Measurements from ENCODE around the gene RGS1.

Gene RGS1

GRCh38 chr1:192589813-192590212 is 14.2 kb downstream of the RGS1 start:
- Mint-ChIP-seq H3K27ac (no peak overlapping the region), H3K9me3 (no peaks in the 10 kb centered on the region), H3K4me1 (no peaks in the 10 kb centered on the region), H3K27me3 (peaks cover 12% of the 10 kb centered on the region), H3K4me3 (no peak overlapping the region)
- DNase-seq = no peak
- no peak for ATAC-seq

- H3K4me3 Mint-ChIP-seq = no peak overlapping the region
- H3K4me1 Mint-ChIP-seq = peaks cover 5% of the 10 kb centered on the region
- no peak for ATAC-seq
- H3K27ac Mint-ChIP-seq = no peak overlapping the region
- H3K9me3 Mint-ChIP-seq = no peaks in the 10 kb centered on the region
- peaks cover 22% of the 10 kb centered on the region for H3K27me3 Mint-ChIP-seq
- DNase-seq = no peak
These were observed 16.9 kb downstream of the RGS1 start for GRCh38 chr1:192592517-192592916.

DNA sequence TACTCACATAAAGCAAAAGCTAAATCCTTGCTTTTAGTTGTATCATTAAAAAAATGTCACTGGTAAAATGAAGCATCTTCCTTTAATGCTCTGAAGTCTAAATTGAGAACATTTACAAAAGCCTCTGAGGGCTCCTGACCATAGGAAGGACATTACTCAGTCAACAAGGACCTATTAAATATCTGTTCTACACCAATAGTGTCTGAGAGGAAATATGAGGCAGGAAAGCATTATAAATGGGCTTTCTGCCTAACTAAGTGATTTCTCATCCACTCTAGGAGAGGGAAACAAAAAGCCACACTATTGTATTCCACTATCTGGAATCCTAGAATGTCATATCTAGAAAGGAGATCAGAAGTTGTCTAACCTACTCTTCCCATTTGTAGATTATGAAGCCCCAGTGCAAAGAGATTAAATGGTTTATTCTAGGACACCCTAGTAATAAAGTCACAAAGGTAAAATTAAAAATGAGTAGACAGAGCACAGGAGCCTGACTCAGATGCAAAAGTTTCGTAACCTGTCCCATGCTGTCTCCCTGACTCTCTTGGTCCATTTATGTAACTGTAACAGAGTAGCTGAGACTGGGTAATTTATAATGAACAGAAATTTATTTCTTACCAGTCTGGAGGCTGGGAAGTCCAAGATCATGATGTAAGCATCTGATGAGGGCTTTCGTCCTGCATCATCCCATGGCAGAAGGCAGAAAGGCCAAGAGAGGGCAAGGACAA is 17.6 kb downstream of the RGS1 start:
- ATAC-seq = no peak
- Mint-ChIP-seq H3K27ac (no peak overlapping the region), H3K4me3 (no peak overlapping the region), H3K27me3 (peaks cover 22% of the 10 kb centered on the region), H3K9me3 (no peaks in the 10 kb centered on the region), H3K4me1 (peaks cover 5% of the 10 kb centered on the region)
- no peak for DNase-seq

GRCh38 chr1:192595299-192595698 is 19.7 kb downstream of the RGS1 start:
- no peak for DNase-seq
- H3K4me3 Mint-ChIP-seq = no peak overlapping the region
- peaks cover 14% of the 10 kb centered on the region for H3K27me3 Mint-ChIP-seq
- peaks cover 5% of the 10 kb centered on the region for H3K4me1 Mint-ChIP-seq
- H3K9me3 Mint-ChIP-seq = no peaks in the 10 kb centered on the region
- peak; percentile 56 for ATAC-seq
- H3K27ac Mint-ChIP-seq = no peak overlapping the region

- ATAC-seq (peak; percentile 37), DNase-seq (no peak)
- Mint-ChIP-seq H3K4me1 (peaks cover 30% of the 10 kb centered on the region), H3K9me3 (no peaks in the 10 kb centered on the region), H3K27me3 (peaks cover 12% of the 10 kb centered on the region), H3K4me3 (no peak overlapping the region), H3K27ac (no peak overlapping the region)
These were observed 23.0 kb downstream of the RGS1 start for GRCh38 chr1:192598589-192598988.

GRCh38 chr1:192600275-192600674 is 24.7 kb downstream of the RGS1 start:
- peaks cover 5% of the 10 kb centered on the region for H3K27me3 Mint-ChIP-seq
- H3K4me3 Mint-ChIP-seq = no peak overlapping the region
- H3K4me1 Mint-ChIP-seq = peaks cover 30% of the 10 kb centered on the region
- no peak overlapping the region for H3K27ac Mint-ChIP-seq
- H3K9me3 Mint-ChIP-seq = no peaks in the 10 kb centered on the region
- ATAC-seq = no peak
- DNase-seq = no peak

- H3K27ac Mint-ChIP-seq = no peak overlapping the region
- no peaks in the 10 kb centered on the region for H3K27me3 Mint-ChIP-seq
- DNase-seq (no peak), ATAC-seq (peak; percentile 84)
- H3K4me3 Mint-ChIP-seq = peak overlapping the region in 1 of 2 donors; percentile 5
- H3K4me1 Mint-ChIP-seq = peaks cover 25% of the 10 kb centered on the region
- no peaks in the 10 kb centered on the region for H3K9me3 Mint-ChIP-seq
These were observed 25.6 kb downstream of the RGS1 start for GRCh38 chr1:192601143-192601542.

GRCh38 chr1:192601567-192601966 is 26.0 kb downstream of the RGS1 start:
- Mint-ChIP-seq H3K4me3 (peak overlapping the region in 1 of 2 donors; percentile 5), H3K9me3 (no peaks in the 10 kb centered on the region), H3K4me1 (peaks cover 25% of the 10 kb centered on the region), H3K27me3 (no peaks in the 10 kb centered on the region), H3K27ac (no peak overlapping the region)
- ATAC-seq = peak; percentile 59
- DNase-seq = no peak

GRCh38 chr1:192602757-192603156 is 27.2 kb downstream of the RGS1 start:
- Mint-ChIP-seq H3K9me3 (no peaks in the 10 kb centered on the region), H3K27me3 (no peaks in the 10 kb centered on the region), H3K4me1 (peaks cover 25% of the 10 kb centered on the region), H3K27ac (no peak overlapping the region), H3K4me3 (no peak overlapping the region)
- ATAC-seq = no peak
- no peak for DNase-seq

DNA sequence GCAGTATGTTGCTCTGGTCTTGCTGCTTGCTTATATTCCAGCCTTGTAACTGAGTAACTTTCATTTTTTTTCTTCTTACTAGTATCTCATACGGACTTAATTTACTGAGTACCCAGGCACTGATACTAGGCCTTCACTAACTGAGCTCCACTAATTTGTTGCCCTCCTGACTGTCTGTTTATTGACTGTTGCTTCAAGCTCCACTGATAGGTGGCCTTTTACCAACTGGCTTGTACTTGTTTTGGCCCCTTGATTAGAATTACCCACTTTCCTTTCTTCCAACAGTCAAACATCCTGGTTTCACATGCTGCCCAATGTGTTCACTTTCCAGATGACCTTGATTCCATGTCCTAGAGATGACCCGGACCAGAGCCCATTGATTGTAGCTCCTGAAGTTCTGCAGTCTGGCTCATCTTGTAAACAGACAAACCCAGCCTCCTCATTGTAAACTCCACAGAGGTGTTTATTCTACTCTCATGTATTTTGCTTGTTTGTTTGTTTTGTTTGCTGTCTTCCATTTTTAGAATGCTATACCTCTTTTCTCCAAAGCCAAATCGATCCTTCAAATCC is 27.7 kb downstream of the RGS1 start:
- H3K4me1 Mint-ChIP-seq = peaks cover 25% of the 10 kb centered on the region
- H3K27me3 Mint-ChIP-seq = no peaks in the 10 kb centered on the region
- DNase-seq (no peak), ATAC-seq (no peak)
- H3K27ac Mint-ChIP-seq = no peak overlapping the region
- H3K4me3 Mint-ChIP-seq = no peak overlapping the region
- H3K9me3 Mint-ChIP-seq = no peaks in the 10 kb centered on the region

DNA sequence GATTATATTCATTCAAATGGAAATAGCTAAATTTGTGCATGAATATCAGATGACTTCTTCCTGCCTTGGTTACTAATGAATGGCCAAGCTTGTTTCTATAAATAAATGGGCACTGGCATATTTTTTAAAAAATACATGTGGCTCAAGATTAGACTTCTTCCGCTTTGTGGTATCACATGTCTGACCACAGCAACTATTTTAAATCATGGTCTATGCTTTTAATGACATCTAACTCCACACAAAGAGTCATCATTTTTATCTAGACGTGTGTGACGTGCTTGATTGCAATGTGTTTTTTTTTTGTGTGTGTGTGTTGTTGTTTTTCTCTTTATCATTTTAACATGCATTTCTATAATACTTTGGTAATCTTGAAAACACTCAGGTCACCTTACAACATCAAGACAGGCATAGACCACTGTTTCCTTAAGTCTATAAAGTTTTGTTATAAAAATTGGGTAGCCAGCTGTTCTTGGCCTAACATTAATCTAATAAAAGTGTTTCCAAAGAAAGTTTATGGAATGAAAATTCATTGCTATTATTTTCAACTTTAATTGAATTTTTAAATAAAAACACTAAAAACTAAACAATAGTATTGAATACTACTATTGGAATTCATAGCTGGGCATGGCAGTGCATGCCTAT is 29.5 kb downstream of the RGS1 start:
- Mint-ChIP-seq H3K27ac (no peak overlapping the region), H3K27me3 (no peaks in the 10 kb centered on the region), H3K4me1 (peaks cover 40% of the 10 kb centered on the region), H3K4me3 (no peak overlapping the region), H3K9me3 (no peaks in the 10 kb centered on the region)
- DNase-seq = no peak
- no peak for ATAC-seq

GRCh38 chr1:192608671-192609070 is 33.1 kb downstream of the RGS1 start:
- ATAC-seq = no peak
- Mint-ChIP-seq H3K27ac (no peak overlapping the region), H3K4me3 (peak overlapping the region in 1 of 2 donors; percentile 46), H3K27me3 (no peaks in the 10 kb centered on the region), H3K4me1 (peaks cover 15% of the 10 kb centered on the region), H3K9me3 (no peaks in the 10 kb centered on the region)
- DNase-seq = no peak

DNA sequence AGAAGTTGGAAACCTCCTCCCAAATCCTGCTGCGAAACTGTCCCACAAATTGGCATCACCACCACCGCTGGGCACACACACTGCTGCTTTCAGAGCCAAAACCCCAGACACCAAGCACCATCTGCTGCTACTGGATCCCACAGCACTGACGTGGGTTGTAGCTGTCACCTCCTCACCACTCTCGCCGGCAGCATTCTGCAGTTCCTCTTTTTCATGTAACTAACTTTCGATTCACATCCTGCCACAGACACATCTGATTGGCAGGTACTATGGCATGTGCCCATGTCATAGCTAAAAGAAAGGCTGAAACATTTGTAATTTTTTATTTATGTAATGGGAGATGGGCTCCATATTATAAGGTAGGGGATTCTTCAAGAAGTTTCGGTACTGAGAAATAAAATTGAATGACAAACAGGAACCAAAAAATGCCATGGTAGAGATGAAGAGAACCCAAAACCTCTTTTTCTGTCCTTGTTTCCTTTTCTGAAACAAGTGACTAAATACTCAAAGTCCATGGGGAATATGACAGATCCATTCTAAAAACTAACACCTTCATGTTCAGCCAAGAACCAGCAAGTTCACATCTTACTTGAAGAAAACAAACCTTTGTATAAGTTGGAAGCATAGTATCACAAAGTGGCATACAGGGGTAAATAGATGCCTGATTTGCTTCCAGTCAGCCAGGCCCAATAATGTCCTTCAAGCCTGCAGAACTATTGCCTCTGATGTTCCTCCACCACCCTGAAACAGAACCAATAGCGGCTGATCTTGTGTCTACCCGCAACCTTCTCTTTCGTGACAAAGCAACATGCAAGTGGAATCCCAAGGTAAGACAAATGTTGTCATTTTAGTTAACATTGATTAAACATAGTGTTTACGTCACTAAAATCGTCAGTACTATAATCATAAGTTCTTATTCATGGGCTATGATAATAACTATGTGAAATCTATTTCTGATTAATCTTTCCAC is 33.8 kb downstream of the RGS1 start:
- DNase-seq (peak; percentile 19 to 70), ATAC-seq (peak; percentile 99)
- Mint-ChIP-seq H3K27me3 (no peaks in the 10 kb centered on the region), H3K4me3 (peak overlapping the region; percentile 46 to 59), H3K9me3 (no peaks in the 10 kb centered on the region), H3K4me1 (peaks cover 15% of the 10 kb centered on the region), H3K27ac (peak overlapping the region; percentile 48 to 62)

DNA sequence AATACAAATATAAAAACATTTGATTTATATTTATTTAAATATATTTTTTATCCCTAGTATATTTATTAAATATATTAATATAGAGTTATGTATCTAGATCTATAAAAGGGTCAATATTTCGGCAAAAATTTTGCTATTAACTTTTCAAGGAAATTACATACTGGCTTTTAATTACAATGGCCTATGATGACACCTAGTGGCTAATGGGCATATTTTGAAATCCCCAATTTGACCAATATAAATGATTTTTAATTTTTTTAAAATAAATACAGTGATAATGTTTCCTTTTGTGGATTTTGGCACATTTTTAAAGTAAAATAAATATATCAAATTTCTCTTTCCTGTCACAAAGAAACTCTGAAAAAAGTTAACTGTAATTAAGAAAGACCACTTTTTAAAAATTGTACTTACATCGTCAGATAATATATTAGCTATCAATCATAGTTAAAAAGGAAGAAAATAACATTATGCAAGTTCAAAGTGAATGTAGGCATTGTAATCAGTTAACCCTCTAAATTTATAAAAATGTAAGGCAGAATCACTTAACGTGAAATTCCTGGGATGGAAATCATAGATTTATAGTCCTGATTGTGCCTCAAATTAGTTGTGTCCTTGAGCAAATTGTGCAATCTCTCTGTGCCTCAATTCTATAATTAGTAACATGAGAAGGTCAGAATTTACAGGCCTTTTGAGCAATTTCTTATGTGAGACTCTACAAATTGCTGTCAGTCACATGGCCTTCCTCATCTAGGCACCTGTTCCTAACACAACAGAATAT is 34.7 kb downstream of the RGS1 start:
- no peak for ATAC-seq
- Mint-ChIP-seq H3K4me3 (no peak overlapping the region), H3K27ac (no peak overlapping the region), H3K9me3 (no peaks in the 10 kb centered on the region), H3K4me1 (peaks cover 15% of the 10 kb centered on the region), H3K27me3 (no peaks in the 10 kb centered on the region)
- DNase-seq = no peak

DNA sequence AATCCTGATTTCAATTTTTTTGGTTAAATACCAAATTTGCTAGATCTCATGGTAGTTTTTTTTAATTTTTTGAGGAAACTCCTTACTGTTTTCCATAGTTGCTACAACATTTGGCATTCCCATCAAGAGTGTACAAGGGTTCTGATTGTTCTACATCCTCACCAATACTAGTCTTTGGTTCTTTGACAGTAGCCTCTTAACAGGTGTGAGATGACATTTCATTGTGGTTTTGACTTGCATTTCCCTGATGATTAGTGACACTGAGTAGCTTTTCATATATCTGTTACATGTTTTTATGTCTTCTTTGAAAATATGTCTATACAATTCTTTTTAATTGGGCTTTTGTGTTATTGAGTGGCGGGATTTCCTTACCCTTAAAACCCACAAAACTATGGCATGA is 39.5 kb downstream of the RGS1 start:
- no peak overlapping the region for H3K4me3 Mint-ChIP-seq
- no peaks in the 10 kb centered on the region for H3K27me3 Mint-ChIP-seq
- H3K27ac Mint-ChIP-seq = no peak overlapping the region
- ATAC-seq = no peak
- no peaks in the 10 kb centered on the region for H3K9me3 Mint-ChIP-seq
- H3K4me1 Mint-ChIP-seq = no peaks in the 10 kb centered on the region
- no peak for DNase-seq
